HepG2 (cell line): ENCODE data around the gene LRRC40. TPM values are rescaled to one million over a fixed set of nuclear protein-coding genes. Genes with fewer than 3 reads are reported as not detected.

Experiments used
- ARNTL ChIP-seq: sonication (generic); formaldehyde crosslinking; IDR thresholded peaks from 2 replicates; pipeline ENCODE4 v1.4.0; 2020; ENCODE audit warnings: mild to moderate bottlenecking, missing genetic modification reagents
- ASH2L ChIP-seq: fragments of 300-600, 200-600 bp; sonication (generic); IDR thresholded peaks from 2 replicates; pipeline ENCODE4 v1.7.0; 2017; ENCODE audit warnings: low read depth, mild to moderate bottlenecking, moderate library complexity, mixed read lengths, low read length; ENCODE audit not compliant: insufficient read length
- ATF7-NPFF ChIP-seq: sonication (generic); formaldehyde crosslinking; IDR thresholded peaks from 2 replicates; pipeline ENCODE4 v1.8.1; 2023; ENCODE audit warnings: mild to moderate bottlenecking, low read depth, missing genetic modification reagents, moderate library complexity
- IRF9 ChIP-seq: sonication (generic); formaldehyde crosslinking; IDR thresholded peaks from 2 replicates; pipeline ENCODE4 v1.8.0; 2022; ENCODE audit warnings: missing genetic modification reagents, mild to moderate bottlenecking, borderline replicate concordance
- NCOR1 ChIP-seq: fragments of 200-600 bp; sonication (generic); IDR thresholded peaks from 2 replicates; pipeline ENCODE4 v1.7.0; 2017; ENCODE audit warnings: antibody characterized with exemption, low read length, borderline replicate concordance
- NPAS2 ChIP-seq: sonication (generic); formaldehyde crosslinking; IDR thresholded peaks from 2 replicates; pipeline ENCODE4 v1.8.0; 2022; ENCODE audit warnings: mild to moderate bottlenecking, missing genetic modification reagents, borderline replicate concordance
- SP140L ChIP-seq: sonication (generic); formaldehyde crosslinking; IDR thresholded peaks from 2 replicates; pipeline ENCODE4 v1.4.0; 2020; ENCODE audit warnings: missing genetic modification reagents, borderline replicate concordance
- U2AF2 ChIP-seq: fragments of 200-400 bp; formaldehyde crosslinking; IDR thresholded peaks from 2 replicates; pipeline ENCODE4 v1.6.1; 2017; ENCODE audit warnings: low read depth, mild to moderate bottlenecking, low read length
- WIZ ChIP-seq: sonication (generic); formaldehyde crosslinking; IDR thresholded peaks from 2 replicates; pipeline ENCODE4 v1.5.1; 2020; ENCODE audit warnings: mild to moderate bottlenecking, missing genetic modification reagents
- ZNF292 ChIP-seq: sonication (generic); formaldehyde crosslinking; IDR thresholded peaks from 2 replicates; pipeline ENCODE4 v1.8.1; 2022; ENCODE audit warnings: mild to moderate bottlenecking, low read depth, missing genetic modification reagents, borderline replicate concordance
- ZNF484 ChIP-seq: sonication (generic); formaldehyde crosslinking; IDR thresholded peaks from 2 replicates; pipeline ENCODE4 v1.5.1; 2020; ENCODE audit warnings: mild to moderate bottlenecking, low read depth, missing genetic modification reagents, borderline replicate concordance
- ZNF589 ChIP-seq: sonication (generic); formaldehyde crosslinking; conservative IDR thresholded peaks from 2 replicates; pipeline ENCODE4 v1.8.0; 2022; ENCODE audit warnings: mild to moderate bottlenecking, moderate library complexity, missing genetic modification reagents
- ZNF607 ChIP-seq: sonication (generic); formaldehyde crosslinking; IDR thresholded peaks from 2 replicates; pipeline ENCODE4 v1.5.1; 2020; ENCODE audit warnings: missing genetic modification reagents, mild to moderate bottlenecking, borderline replicate concordance
- ZNF614 ChIP-seq: IDR thresholded peaks from 2 replicates; pipeline ENCODE4 v1.6.1; 2018; ENCODE audit warnings: missing biosample characterization, missing genetic modification reagents, inconsistent platforms, borderline replicate concordance
- ZNF615 ChIP-seq: sonication (generic); formaldehyde crosslinking; IDR thresholded peaks from 2 replicates; pipeline ENCODE4 v1.5.0; 2020; ENCODE audit warnings: mild to moderate bottlenecking, missing genetic modification reagents, borderline replicate concordance
- polyA plus RNA-seq, 8 experiments: library from polyadenylated mRNA; depleted of rRNA in 3 of 8; stranded (reverse) in 7 of 8; unstranded in 1 of 8; fragments of >200 nt; fragmentation: Illumina TruSeq in 4 of 8; extraction: Trizol in 4 of 8; gene quantifications; 2 replicates each; pipeline versions ENCODE4 v1.2.1 to v1.2.3, GENCODE V29; 2011 to 2016; ENCODE audit warnings: low read depth in 4 of 8, missing spikeins in 1 of 8, mixed read lengths in 1 of 8; ENCODE audit not compliant: insufficient read depth in 1 of 8
- total RNA-seq, 5 experiments: library from RNA; depleted of rRNA; stranded (reverse); fragments of >200 nt; fragmentation: Illumina TruSeq; extraction: Trizol; gene quantifications; 2 replicates each; pipeline ENCODE4 v1.2.3, GENCODE V29; 2016; ENCODE audit warnings: low read depth in 1 of 5
- TF ChIP-seq, protein P1 (sequence below): sonication (generic); formaldehyde crosslinking; conservative IDR thresholded peaks from 2 replicates; pipeline ENCODE4 v1.5.0; 2020; ENCODE audit warnings: missing genetic modification reagents
- TF ChIP-seq, protein P2 (sequence below): sonication (generic); formaldehyde crosslinking; conservative IDR thresholded peaks from 2 replicates; pipeline ENCODE4 v1.4.0; 2020; ENCODE audit warnings: mild to moderate bottlenecking, missing genetic modification reagents, moderate library complexity
- TF ChIP-seq, protein P3 (sequence below): fragments of 450-650 bp; IDR thresholded peaks from 2 replicates; pipeline ENCODE4 v1.6.1; 2017; ENCODE audit warnings: mild to moderate bottlenecking

LRRC40 gene
- total and polyA plus RNA-seq, 2 of the 13 experiments (the other 11 are each of a cell fraction or from before 2014, with no cell fraction given) = 10.3 to 32.7 TPM

- TF ChIP-seq WIZ (CRISPR knock-in tag) = peak; percentile 40; the same call in 1 of the 2 replicates
- TF ChIP-seq ZNF615 = 0 out of 2 replicates have a peak, but pooled peaks have one; percentile 34
- peak; percentile 75; the same call in 1 of the 2 replicates for TF ChIP-seq ZNF614 (CRISPR knock-in tag)
- no peak for TF ChIP-seq ZNF484
- TF ChIP-seq, protein P1, sequence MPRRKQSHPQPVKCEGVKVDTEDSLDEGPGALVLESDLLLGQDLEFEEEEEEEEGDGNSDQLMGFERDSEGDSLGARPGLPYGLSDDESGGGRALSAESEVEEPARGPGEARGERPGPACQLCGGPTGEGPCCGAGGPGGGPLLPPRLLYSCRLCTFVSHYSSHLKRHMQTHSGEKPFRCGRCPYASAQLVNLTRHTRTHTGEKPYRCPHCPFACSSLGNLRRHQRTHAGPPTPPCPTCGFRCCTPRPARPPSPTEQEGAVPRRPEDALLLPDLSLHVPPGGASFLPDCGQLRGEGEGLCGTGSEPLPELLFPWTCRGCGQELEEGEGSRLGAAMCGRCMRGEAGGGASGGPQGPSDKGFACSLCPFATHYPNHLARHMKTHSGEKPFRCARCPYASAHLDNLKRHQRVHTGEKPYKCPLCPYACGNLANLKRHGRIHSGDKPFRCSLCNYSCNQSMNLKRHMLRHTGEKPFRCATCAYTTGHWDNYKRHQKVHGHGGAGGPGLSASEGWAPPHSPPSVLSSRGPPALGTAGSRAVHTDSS (CRISPR knock-in tag) = no peak
- TF ChIP-seq ATF7-NPFF = peak; percentile 59
- TF ChIP-seq NPAS2 (CRISPR knock-in tag) = no peak
- peak; percentile 57; the same call in 1 of the 2 replicates for TF ChIP-seq U2AF2
- TF ChIP-seq, protein P2, sequence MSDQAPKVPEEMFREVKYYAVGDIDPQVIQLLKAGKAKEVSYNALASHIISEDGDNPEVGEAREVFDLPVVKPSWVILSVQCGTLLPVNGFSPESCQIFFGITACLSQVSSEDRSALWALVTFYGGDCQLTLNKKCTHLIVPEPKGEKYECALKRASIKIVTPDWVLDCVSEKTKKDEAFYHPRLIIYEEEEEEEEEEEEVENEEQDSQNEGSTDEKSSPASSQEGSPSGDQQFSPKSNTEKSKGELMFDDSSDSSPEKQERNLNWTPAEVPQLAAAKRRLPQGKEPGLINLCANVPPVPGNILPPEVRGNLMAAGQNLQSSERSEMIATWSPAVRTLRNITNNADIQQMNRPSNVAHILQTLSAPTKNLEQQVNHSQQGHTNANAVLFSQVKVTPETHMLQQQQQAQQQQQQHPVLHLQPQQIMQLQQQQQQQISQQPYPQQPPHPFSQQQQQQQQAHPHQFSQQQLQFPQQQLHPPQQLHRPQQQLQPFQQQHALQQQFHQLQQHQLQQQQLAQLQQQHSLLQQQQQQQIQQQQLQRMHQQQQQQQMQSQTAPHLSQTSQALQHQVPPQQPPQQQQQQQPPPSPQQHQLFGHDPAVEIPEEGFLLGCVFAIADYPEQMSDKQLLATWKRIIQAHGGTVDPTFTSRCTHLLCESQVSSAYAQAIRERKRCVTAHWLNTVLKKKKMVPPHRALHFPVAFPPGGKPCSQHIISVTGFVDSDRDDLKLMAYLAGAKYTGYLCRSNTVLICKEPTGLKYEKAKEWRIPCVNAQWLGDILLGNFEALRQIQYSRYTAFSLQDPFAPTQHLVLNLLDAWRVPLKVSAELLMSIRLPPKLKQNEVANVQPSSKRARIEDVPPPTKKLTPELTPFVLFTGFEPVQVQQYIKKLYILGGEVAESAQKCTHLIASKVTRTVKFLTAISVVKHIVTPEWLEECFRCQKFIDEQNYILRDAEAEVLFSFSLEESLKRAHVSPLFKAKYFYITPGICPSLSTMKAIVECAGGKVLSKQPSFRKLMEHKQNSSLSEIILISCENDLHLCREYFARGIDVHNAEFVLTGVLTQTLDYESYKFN (CRISPR knock-in tag) = peak; percentile 48; the same call in 1 of the 2 replicates
- TF ChIP-seq SP140L (CRISPR knock-in tag) = no peak
- peak; percentile 85 for TF ChIP-seq ZNF607 (CRISPR knock-in tag)
- peak; percentile 65 for TF ChIP-seq ARNTL (CRISPR knock-in tag)
- no peak for TF ChIP-seq NCOR1
- peak; percentile 96 for TF ChIP-seq ASH2L
- 0 out of 2 replicates have a peak, but pooled peaks have one; percentile 26 for TF ChIP-seq ZNF292 (CRISPR knock-in tag)
- TF ChIP-seq ZNF589 (CRISPR knock-in tag) = no peak; the same call in 1 of the 2 replicates
- TF ChIP-seq, protein P3, sequence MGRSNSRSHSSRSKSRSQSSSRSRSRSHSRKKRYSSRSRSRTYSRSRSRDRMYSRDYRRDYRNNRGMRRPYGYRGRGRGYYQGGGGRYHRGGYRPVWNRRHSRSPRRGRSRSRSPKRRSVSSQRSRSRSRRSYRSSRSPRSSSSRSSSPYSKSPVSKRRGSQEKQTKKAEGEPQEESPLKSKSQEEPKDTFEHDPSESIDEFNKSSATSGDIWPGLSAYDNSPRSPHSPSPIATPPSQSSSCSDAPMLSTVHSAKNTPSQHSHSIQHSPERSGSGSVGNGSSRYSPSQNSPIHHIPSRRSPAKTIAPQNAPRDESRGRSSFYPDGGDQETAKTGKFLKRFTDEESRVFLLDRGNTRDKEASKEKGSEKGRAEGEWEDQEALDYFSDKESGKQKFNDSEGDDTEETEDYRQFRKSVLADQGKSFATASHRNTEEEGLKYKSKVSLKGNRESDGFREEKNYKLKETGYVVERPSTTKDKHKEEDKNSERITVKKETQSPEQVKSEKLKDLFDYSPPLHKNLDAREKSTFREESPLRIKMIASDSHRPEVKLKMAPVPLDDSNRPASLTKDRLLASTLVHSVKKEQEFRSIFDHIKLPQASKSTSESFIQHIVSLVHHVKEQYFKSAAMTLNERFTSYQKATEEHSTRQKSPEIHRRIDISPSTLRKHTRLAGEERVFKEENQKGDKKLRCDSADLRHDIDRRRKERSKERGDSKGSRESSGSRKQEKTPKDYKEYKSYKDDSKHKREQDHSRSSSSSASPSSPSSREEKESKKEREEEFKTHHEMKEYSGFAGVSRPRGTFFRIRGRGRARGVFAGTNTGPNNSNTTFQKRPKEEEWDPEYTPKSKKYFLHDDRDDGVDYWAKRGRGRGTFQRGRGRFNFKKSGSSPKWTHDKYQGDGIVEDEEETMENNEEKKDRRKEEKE = no peak
- peak; percentile 73; the same call in 1 of the 2 replicates for TF ChIP-seq IRF9 (CRISPR knock-in tag)
Observed at GRCh38 chr1:70221238-70222121, 16.1 kb upstream of the LRRC40 start, which contains the start of gene SRSF11 (continued).
